ENCODE results near the gene CDC27.

DNA sequence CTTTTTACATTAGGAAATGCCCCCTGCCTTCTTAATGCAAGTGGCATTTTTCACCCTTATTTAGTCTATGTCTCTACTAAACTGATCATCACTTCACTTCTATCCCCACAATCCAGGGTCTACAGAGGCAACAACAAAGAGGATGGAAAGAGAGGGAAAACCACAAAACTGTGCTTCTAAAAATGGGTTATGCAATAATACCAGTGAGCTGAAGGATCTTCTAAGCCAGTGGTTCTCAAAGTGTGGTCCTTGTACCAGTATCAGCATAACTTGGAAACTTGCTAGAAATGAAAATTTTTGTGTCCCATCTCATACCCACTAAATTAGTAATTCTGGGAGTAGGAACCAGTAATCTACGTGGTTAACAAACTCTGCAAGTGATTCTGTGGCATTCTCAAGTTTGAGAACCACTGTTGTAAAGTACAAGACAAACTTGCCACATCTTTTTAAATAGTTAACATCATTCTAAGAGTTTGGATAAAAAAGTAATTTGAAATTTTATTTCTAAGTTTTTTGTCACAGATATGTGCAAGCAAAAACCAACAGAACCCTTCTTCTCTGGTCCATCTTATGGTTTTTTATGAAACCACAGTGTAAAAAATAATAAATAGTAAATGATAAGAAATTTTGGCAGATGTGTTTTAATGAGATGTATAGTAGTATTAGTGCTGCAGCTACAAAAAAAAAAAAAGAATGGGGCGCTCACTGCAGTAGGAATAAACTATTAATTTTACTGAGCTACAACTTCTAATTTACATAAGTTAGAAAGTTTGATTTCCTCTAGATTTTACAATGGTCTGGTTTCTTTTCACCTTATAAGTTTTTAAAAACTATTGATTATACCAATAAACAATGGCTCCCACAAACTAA is 16.2 kb downstream of the CDC27 start:
- TF ChIP-seq, protein P1, sequence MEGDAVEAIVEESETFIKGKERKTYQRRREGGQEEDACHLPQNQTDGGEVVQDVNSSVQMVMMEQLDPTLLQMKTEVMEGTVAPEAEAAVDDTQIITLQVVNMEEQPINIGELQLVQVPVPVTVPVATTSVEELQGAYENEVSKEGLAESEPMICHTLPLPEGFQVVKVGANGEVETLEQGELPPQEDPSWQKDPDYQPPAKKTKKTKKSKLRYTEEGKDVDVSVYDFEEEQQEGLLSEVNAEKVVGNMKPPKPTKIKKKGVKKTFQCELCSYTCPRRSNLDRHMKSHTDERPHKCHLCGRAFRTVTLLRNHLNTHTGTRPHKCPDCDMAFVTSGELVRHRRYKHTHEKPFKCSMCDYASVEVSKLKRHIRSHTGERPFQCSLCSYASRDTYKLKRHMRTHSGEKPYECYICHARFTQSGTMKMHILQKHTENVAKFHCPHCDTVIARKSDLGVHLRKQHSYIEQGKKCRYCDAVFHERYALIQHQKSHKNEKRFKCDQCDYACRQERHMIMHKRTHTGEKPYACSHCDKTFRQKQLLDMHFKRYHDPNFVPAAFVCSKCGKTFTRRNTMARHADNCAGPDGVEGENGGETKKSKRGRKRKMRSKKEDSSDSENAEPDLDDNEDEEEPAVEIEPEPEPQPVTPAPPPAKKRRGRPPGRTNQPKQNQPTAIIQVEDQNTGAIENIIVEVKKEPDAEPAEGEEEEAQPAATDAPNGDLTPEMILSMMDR (IDR thresholded peaks at IDR 0.05; ENCODE audit: low read depth, low read length): no peak
- TF ChIP-seq EZH2phosphoT487 (IDR thresholded peaks at IDR 0.05; ENCODE audit: low read depth): no peak

Data from OCI-LY3 (cell line).